H1 (cell line): ENCODE results near the gene SKAP1. TPM values are rescaled to one million over a fixed set of nuclear protein-coding genes. Genes with fewer than 3 reads are reported as not detected.
"Not testable (repeated sequence)": the region's sequence is repeated elsewhere in the genome, so short reads cannot be mapped to it uniquely, and the experiment has no call there.

Experiments
- CTCF ChIA-PET: fragments of 300-600 bp; sonication (Branson Sonifier 250); formaldehyde crosslinking; loops from one replicate; lab custom pipeline; 2021; ENCODE audit not compliant: partially characterized antibody; lab: Charles Lee
- POLR2A ChIA-PET: fragments of 300-600 bp; sonication (Branson Sonifier 250); formaldehyde crosslinking; loops from one replicate; lab custom pipeline; 2021; ENCODE audit warnings: inconsistent platforms; ENCODE audit not compliant: partially characterized antibody; lab: Charles Lee
- DNase-seq, 2 experiments: peaks; one replicate each; pipeline versions ENCODE4 v3.0.0 to v3.0.0-alpha.2; 2010 to 2022; ENCODE audit warnings: low spot score in 2 of 2, low read depth in 1 of 2, mixed read lengths in 1 of 2
- FAIRE-seq: peaks from 2 replicates; lab custom pipeline; 2011; peaks lifted over from hg19 to GRCh38; lab: Jason Lieb, UNC
- H2AFZ ChIP-seq: 2 replicates; pipeline ENCODE4 v1.8.1; 2012; ENCODE audit warnings: low read length, inconsistent platforms
- H2AK5ac ChIP-seq: 2 replicates; pipeline ENCODE4 v1.6.1; 2013; ENCODE audit warnings: low read depth, low read length
- H2BK120ac ChIP-seq: replicated peaks from 2 replicates; pipeline ENCODE3; 2013; ENCODE audit warnings: low read depth, low read length, inconsistent platforms
- H2BK12ac ChIP-seq: 2 replicates; pipeline ENCODE4 v1.6.1; 2013; ENCODE audit warnings: low read depth, low read length
- H2BK15ac ChIP-seq: 2 replicates; pipeline ENCODE4 v1.6.1; 2013; ENCODE audit warnings: low read length
- H2BK20ac ChIP-seq: 2 replicates; pipeline ENCODE4 v1.6.1; 2013; ENCODE audit warnings: low read length
- H2BK5ac ChIP-seq: 2 replicates; pipeline ENCODE4 v1.6.1; 2013; ENCODE audit warnings: low read depth, low read length
- H3K14ac ChIP-seq: 2 replicates; pipeline ENCODE4 v1.6.1; 2013; ENCODE audit warnings: inconsistent platforms; ENCODE audit not compliant: insufficient read length
- H3K18ac ChIP-seq: 2 replicates; pipeline ENCODE4 v1.6.1; 2013; ENCODE audit warnings: low read length; ENCODE audit errors: extremely low read depth
- H3K23ac ChIP-seq: 2 replicates; pipeline ENCODE4 v1.6.1; 2013; ENCODE audit warnings: inconsistent platforms; ENCODE audit not compliant: insufficient read length
- H3K23me2 ChIP-seq: 2 replicates; pipeline ENCODE4 v1.6.1; 2013; ENCODE audit warnings: low read depth, low read length
- H3K27ac ChIP-seq: 2 replicates; pipeline ENCODE4 v1.6.1; 2011; ENCODE audit warnings: low read depth, low read length, inconsistent platforms
- H3K27me3 ChIP-seq, 4 experiments: replicated peaks in 1 of 4; 1 replicate in 1 of 4; 2 replicates in 3 of 4; pipeline versions ENCODE4 v1.6.1 to v1.8.1; 2011 to 2013; ENCODE audit warnings: low read length in 3 of 4, mild to moderate bottlenecking in 3 of 4, inconsistent platforms in 2 of 4, mixed read lengths in 2 of 4, moderate library complexity in 1 of 4; ENCODE audit not compliant: control insufficient read depth in 3 of 4, insufficient read depth in 3 of 4; ENCODE audit errors: extremely low read depth in 1 of 4
- H3K36me3 ChIP-seq, 4 experiments: 2 replicates each; pipeline versions ENCODE4 v1.6.1 to v1.8.1; 2011 to 2013; ENCODE audit warnings: mild to moderate bottlenecking in 4 of 4, low read length in 3 of 4, moderate library complexity in 2 of 4, control low read depth in 1 of 4, inconsistent platforms in 1 of 4; ENCODE audit not compliant: insufficient read depth in 4 of 4, control insufficient read depth in 2 of 4
- H3K4ac ChIP-seq: replicated peaks from 2 replicates; pipeline ENCODE3; 2013; ENCODE audit warnings: low read length, low read depth, mixed read lengths, inconsistent platforms; ENCODE audit not compliant: insufficient read length
- H3K4me1 ChIP-seq, 4 experiments: replicated peaks in 1 of 4; 1 replicate in 1 of 4; 2 replicates in 3 of 4; pipeline versions ENCODE4 v1.6.1 to v1.8.1; 2011 to 2013; ENCODE audit warnings: low read length in 3 of 4, inconsistent platforms in 2 of 4, mixed read lengths in 1 of 4; ENCODE audit not compliant: insufficient read depth in 4 of 4, control insufficient read depth in 3 of 4
- H3K4me2 ChIP-seq, 2 experiments: 2 replicates each; pipeline versions ENCODE4 v1.6.1 to v1.8.1; 2011 to 2013; ENCODE audit warnings: low read depth in 2 of 2, low read length in 2 of 2, control low read depth in 1 of 2, inconsistent platforms in 1 of 2, mild to moderate bottlenecking in 1 of 2; ENCODE audit not compliant: insufficient read depth in 1 of 2
- H3K4me3 ChIP-seq, 4 experiments: fragments of 200-600, 300-600 bp in 1 of 4; sonication (generic), shearing (Covaris generic), sonication (Bioruptor Twin) in 1 of 4; 2 replicates each; pipeline versions ENCODE4 v1.5.1 to v1.8.1; 2011 to 2016; ENCODE audit warnings: low read length in 4 of 4, low read depth in 3 of 4, control low read depth in 2 of 4, inconsistent platforms in 2 of 4, mild to moderate bottlenecking in 2 of 4, mixed read lengths in 1 of 4, moderate library complexity in 1 of 4; ENCODE audit not compliant: insufficient read depth in 2 of 4; ENCODE audit errors: extremely low read depth in 1 of 4
- H3K56ac ChIP-seq: replicated peaks from 2 replicates; pipeline ENCODE3; 2013; ENCODE audit warnings: low read depth, mild to moderate bottlenecking, mixed read lengths, low read length, inconsistent platforms; ENCODE audit not compliant: insufficient read length
- H3K79me1 ChIP-seq: 2 replicates; pipeline ENCODE4 v1.6.1; 2013; ENCODE audit warnings: low read depth, low read length, control low read depth
- H3K79me2 ChIP-seq, 2 experiments: 2 replicates each; pipeline versions ENCODE4 v1.6.1 to v1.8.1; 2012 to 2013; ENCODE audit warnings: low read length in 2 of 2, mild to moderate bottlenecking in 2 of 2, inconsistent platforms in 1 of 2; ENCODE audit not compliant: insufficient read depth in 2 of 2, control insufficient read depth in 1 of 2
- H3K9ac ChIP-seq, 4 experiments: replicated peaks in 1 of 4; 1 replicate in 1 of 4; 2 replicates in 3 of 4; pipeline versions ENCODE4 v1.6.1 to v1.8.1; 2011 to 2013; ENCODE audit warnings: low read depth in 3 of 4, low read length in 3 of 4, control low read depth in 2 of 4, mild to moderate bottlenecking in 2 of 4, moderate library complexity in 2 of 4, inconsistent platforms in 1 of 4; ENCODE audit errors: extremely low read depth in 1 of 4
- H3K9me3 ChIP-seq, 2 experiments: 2 replicates each; pipeline versions ENCODE4 v1.6.1 to v1.8.1; 2012 to 2013; ENCODE audit warnings: mild to moderate bottlenecking in 2 of 2, moderate library complexity in 2 of 2, control low read depth in 1 of 2, inconsistent platforms in 1 of 2, low read depth in 1 of 2, low read length in 1 of 2, mixed read lengths in 1 of 2; ENCODE audit not compliant: insufficient read depth in 2 of 2
- H4K20me1 ChIP-seq, 2 experiments: replicated peaks in 1 of 2; 2 replicates each; pipeline versions ENCODE3 to v1.8.1; 2011 to 2013; ENCODE audit warnings: inconsistent platforms in 2 of 2, low read length in 2 of 2, mild to moderate bottlenecking in 1 of 2; ENCODE audit not compliant: insufficient read depth in 2 of 2, control insufficient read depth in 1 of 2
- H4K5ac ChIP-seq: 2 replicates; pipeline ENCODE4 v1.6.1; 2013; ENCODE audit warnings: low read length, low read depth, mixed read lengths, inconsistent platforms; ENCODE audit not compliant: insufficient read length
- H4K8ac ChIP-seq: 2 replicates; pipeline ENCODE4 v1.8.0; 2013; ENCODE audit warnings: mild to moderate bottlenecking, moderate library complexity, low read length, inconsistent platforms; ENCODE audit not compliant: insufficient read depth; ENCODE audit errors: extremely low read depth
- H4K91ac ChIP-seq: replicated peaks from 2 replicates; pipeline ENCODE3; 2013; ENCODE audit warnings: low read length, mixed read lengths, inconsistent platforms; ENCODE audit not compliant: insufficient read length
- WGBS, 2 experiments: shearing (Covaris generic) in 1 of 2; methylation state at CpG; one replicate each; pipeline versions ENCODE4 v1.1.6 to v1.1.7; 2013 to 2015; ENCODE audit warnings: low lambda C conversion rate in 2 of 2, mixed read lengths in 2 of 2, inconsistent platforms in 1 of 2, low coverage in 1 of 2, missing lambda C conversion rate in 1 of 2; ENCODE audit not compliant: insufficient replicate concordance in 2 of 2, insufficient coverage in 1 of 2, insufficient read length in 1 of 2; ENCODE audit errors: extremely low coverage in 1 of 2, missing lambda C conversion rate in 1 of 2; 5-methylcytosine and 5-hydroxymethylcytosine counted together
- polyA plus RNA-seq, 7 experiments: library from polyadenylated mRNA; depleted of rRNA in 3 of 7; stranded (reverse) in 5 of 7; unstranded in 2 of 7; fragments of >200 nt in 5 of 7; fragments of 200-250 nt in 2 of 7; gene quantifications; 1 replicate in 5 of 7; 2 replicates in 1 of 7; 4 replicates in 1 of 7; pipeline versions ENCODE4 v1.2.1 to v1.2.3, GENCODE V29; 2011 to 2013; ENCODE audit warnings: missing spikeins in 2 of 7, mixed read lengths in 2 of 7
- total RNA-seq: library from RNA; stranded (reverse); fragmentation: NEBNext Ultra II Directional; extraction: Animal tissue kit (Norgen Biotek cat#: 25700); gene quantifications from 2 replicates; pipeline ENCODE4 v1.2.1, GENCODE V29; 2021

SKAP1 gene
- total and polyA plus RNA-seq, 2 of the 8 experiments (the other 6 are each of a cell fraction or from before 2014, with no cell fraction given), result not detected

- H3K9ac ChIP-seq, DNase-seq, H3K27me3 ChIP-seq, H3K79me2 ChIP-seq, H3K18ac ChIP-seq, H3K4me3 ChIP-seq, H2BK12ac ChIP-seq, H2BK15ac ChIP-seq, H2BK120ac ChIP-seq, H3K36me3 ChIP-seq, H4K91ac ChIP-seq, H2BK20ac ChIP-seq, H4K5ac ChIP-seq, H3K23me2 ChIP-seq, H4K8ac ChIP-seq, H2AK5ac ChIP-seq, H4K20me1 ChIP-seq, H3K9me3 ChIP-seq, H3K79me1 ChIP-seq, H3K27ac ChIP-seq, POLR2A ChIA-PET, H3K23ac ChIP-seq, H3K56ac ChIP-seq, FAIRE-seq, H3K4me1 ChIP-seq, H2BK5ac ChIP-seq, H2AFZ ChIP-seq, H3K14ac ChIP-seq, H3K4ac ChIP-seq, H3K4me2 ChIP-seq: not testable (repeated sequence)
- CTCF ChIA-PET, result interaction anchor here (0.5 to 3.6 kb wide), 6 partner anchors 9 to 210 kb away, joined by 3 to 13 read pairs (median 4); no protein-coding TSS in a partner anchor
- 88% methylated on average over 4 of the region's 4 CpGs; no CpG with 5 or more reads in 1 of the 2 experiments for WGBS, 2 experiments
Measured at GRCh38 chr17:48207036-48207435, 223.0 kb downstream of the SKAP1 start.
